NCI-H774 (cell line): Measurements from ENCODE around the gene C1QTNF6.
"Not testable (repeated sequence)": the region's sequence is repeated elsewhere in the genome, so short reads cannot be mapped to it uniquely, and the experiment has no call there.

Experiments used
- DNase-seq: peaks from one replicate; lab custom pipeline; 2025; lab: John Stamatoyannopoulos, UW

The C1QTNF6 gene

GRCh38 chr22:37187891-37188761, at the start of gene C1QTNF6:
Gene C1QTNF6 (minus strand): TSS chr22:37188247. CDS start chr22:37188213, 34 bp downstream.
- no peak for DNase-seq

- DNase-seq = no peak
These were observed 48.0 kb upstream of the C1QTNF6 start for GRCh38 chr22:37235897-37236607.

- DNase-seq = no peak
These were observed 47.0 kb upstream of the C1QTNF6 start for GRCh38 chr22:37234736-37235711.

DNA sequence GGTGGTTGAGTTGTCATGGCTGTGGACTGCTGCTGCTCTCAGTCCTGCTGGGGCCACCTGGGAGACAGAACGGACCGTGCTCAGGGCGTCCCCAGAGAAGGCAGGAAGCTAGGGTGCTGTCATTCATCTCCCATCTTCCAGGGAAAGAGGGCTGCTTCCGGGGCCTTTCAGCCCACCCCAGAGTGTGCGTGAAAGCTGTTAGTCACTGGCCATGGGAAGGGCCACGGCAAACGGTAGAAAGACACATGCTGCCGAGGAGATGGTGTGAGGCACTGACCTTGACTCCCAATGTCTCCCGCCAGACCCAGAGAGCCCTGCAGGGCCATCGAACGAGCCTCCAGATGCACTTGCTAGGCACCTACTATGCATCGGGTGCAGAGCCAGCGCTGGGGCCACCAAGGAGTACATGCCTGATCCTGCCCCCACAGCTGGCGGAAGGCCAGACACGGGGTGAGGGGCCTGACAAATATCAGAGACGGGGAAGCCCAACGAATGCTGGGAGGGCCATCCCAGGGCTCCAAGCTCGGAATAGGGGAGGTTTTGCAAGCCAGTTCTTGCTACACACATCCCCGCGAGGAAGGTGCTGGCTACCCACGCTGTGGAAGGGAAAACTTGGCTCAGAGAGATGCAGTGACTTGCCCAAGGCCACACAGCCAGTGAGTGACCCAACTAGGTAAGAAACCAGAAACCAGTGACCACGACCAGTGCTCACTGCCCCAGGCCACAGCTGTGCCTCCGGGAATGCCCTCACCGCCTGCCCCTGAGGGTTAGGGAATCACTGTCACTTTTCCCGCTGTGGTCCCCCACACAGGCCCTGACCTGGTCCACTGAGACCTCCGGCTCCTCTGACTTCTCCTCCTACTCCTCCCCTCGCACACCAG, 45.9 kb upstream of the C1QTNF6 start:
- DNase-seq = no peak

DNA sequence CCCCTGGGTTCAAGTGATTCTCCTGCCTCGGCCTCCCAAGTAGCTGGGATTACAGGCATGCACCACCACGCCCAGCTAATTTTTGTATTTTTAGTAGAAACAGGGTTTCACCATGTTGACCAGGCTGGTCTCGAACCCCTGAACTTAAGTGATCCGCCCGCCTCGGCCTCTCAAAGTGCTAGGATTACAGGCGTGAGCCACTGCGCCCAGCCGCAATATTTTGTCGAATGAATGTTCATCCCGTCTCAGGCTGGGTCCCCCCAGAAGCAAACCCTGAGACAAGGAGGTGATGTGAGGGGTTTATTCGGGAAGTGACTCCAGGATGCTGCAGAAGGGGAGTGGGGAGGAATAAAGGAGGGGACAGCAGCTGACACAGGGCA, 45.3 kb upstream of the C1QTNF6 start:
- DNase-seq = not testable (repeated sequence)

DNA sequence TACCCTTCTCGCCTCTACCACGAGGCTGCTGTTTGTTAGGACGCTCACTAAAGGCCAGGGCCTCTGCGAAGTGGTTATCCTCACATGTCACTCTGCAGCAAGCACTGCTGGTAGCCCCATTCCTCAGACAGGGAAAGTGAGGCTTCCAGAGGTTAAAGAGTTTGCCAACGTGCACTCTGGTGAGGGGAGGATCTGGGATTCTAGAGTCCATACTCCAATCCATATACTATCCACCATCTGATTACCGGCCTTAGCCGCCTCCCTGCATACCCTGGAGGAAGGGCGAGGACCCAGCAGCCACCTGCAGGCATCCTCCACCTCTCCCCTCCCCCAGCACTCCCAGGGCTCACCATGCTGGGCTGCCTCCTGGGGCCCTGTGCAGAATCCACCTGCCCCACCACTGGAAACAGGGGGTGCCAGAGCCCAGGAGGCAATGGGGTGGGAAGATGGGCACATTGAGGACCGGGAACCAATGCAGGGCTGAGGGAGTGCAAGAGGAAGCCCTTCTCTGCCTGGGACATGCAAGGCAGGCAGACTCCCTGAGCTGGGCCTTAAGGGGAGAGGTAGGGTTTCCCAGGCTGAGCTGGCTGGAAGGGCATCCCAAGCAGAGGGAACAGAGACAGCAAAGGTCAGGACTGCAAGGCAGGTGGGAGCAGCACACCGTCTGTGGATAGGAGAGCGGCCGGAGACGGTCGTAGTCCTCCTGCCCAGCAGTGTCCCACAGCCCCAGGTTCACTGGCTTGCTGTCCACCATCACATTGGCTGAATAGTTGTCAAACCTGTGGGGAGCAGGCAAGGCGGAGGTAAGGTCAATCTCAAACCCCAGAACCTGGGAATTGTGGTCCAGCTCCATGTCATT, 44.3 kb upstream of the C1QTNF6 start:
- DNase-seq = no peak

GRCh38 chr22:37231406-37232139, 43.5 kb upstream of the C1QTNF6 start:
- DNase-seq = no peak

DNA sequence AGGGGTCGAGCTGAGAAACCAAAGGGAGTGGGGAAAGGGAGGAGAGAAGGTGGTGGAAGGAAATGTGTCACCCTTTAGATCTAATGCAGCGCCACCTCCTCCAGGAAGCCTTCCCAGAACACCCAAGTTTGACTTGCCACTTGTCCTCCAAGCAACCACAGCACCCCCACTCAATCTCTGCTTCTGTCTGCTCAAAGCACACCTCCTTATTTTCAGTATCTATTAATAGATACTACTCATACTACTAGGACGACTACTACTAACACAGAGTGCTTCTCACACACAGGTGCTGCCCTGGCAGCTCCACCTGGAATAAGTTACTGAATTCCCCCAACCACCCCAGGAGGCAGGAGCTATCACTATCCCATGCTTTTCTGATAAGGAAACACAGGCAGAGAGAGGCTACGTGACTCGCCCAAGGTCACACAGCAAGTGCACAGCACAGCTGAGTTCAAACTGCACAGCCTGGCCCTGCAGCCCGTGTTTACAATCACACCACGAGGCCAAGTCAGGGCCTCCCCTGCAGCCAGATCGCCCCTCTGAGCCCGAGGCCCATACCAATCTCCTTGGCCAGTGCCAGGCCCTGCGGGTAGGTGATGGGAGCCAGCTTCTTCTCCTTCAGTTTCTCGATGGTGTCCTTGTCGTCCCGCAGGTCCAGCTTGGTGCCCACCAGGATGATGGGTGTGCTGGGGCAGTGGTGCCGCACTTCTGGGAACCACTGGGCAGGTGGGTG, 42.8 kb upstream of the C1QTNF6 start:
- DNase-seq = no peak

DNA sequence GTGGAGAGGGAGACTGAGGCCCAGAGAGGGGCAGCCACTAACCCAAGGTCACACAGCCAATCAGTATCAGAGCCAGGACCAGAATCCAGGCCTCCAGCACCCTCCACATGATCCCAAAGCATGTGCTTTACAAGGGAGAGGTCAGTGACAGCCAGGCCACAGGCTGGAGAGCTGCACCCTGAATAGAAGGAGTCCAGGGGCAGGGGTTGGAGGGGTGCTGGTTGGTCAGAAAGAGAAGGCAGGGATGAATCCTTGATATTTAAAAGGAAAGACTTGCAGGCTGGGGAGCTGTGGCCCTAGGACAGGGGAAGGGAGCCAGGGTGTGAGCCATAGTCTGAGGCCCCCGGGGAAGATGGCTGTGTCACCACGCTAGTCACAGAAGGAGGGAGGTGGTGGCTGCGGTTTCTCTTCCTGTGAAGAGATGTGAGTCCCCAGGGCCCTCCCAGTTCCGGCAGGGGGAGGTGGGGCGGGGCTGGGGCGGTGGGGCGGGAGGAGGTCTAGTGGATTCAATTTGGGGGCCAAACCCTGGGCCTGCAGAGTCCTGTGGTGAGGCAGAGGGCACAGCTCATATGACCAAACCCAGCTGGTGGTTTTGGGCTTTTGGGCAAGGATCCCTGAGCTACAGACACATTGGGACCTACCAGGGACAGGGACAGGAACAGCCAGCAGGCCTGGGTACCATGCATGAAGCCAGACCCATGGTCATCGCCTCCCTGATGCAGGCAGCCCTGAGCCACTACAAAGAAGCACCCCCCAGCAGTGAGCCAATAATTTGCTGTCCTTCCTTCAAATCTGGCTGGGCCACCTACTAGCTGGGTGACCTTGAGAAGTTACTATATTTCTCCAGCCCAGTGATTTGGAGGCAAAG, 42.0 kb upstream of the C1QTNF6 start:
- no peak for DNase-seq

DNA sequence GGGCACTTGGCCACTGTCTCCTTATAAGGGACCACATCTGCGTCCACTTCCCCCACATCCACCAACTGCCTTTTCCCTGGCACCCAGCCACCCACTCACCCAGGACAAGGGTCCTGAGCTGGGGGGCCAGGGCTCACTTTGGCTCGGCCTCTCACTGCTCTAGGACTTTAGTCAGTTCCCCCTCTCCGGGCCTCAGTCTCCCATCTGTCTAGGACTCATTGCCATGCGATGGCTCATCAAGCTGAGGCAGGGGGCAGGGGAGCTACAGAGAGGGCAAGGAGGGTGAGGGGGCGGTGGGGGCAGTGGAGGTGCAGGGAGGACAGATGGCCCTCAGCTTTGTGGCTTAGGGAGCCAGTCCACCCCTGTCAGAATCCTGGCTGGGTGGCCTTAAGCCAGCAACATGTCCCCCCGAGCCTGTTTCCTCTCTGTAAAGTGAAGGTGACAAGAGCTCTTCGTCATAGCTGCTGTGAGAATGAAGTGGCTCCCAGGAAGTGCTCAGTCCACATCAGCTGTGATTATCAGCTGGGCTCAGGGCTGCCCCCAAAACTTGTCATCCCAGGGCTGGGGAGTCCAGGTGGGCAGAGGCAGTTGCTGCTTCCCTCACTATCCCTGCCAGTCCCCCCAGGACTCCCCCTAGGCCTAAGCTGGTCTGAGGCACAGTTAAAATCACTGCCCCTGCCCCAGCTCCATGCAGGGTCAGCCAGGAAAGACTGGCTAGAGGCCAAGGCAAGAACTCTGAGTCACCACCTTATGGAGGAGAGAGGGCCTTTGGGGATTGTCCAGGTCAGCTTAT, 41.2 kb upstream of the C1QTNF6 start:
- DNase-seq = no peak

DNA sequence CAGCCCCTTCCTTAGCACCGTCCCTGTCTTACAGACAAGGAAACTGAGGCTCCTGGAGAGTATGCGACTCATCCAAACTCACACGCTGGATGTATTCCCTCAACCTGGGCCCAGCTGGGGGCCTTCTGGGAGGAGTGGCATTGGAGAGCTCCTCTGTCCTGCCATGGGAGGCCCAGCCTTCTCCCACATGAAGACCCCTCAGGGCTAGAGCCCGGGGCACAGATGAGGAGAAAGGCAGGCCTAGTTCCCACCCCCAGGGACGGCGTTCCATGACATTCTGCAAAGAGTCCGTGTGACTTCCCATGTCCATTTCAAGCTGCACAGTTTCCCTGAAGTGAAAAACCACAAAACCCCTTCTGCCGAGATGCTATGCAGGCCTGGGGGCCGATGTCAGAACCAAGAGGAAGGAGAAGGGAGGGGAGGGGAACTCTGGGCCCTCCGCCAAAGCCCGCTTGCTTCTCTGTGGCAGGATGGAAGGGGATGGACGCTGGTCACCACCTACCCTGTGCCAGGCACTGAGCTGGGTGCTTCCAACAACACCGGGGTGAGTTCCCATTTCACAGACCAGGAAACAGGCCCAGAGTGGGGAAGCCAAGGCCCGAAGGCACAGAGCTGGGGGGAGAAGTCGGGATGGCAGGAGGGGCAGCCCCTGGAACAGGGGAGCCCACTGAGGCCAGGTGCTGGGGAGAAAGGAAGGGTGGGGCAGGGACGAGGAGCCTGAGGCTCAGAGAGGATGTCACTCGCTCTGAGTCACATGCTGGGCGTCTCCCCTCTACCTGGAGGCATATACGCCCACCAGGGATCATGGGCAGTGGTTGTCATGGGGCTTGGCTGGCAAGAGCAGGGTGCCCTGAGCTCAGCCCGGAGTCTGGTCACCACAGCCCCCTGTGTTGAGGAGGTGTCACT, 40.3 kb upstream of the C1QTNF6 start:
- no peak for DNase-seq

GRCh38 chr22:37226514-37226913, 38.5 kb upstream of the C1QTNF6 start:
- DNase-seq = no peak

GRCh38 chr22:37226087-37226486, 38.0 kb upstream of the C1QTNF6 start:
- DNase-seq = no peak

- DNase-seq = no peak
These were observed 37.4 kb upstream of the C1QTNF6 start for GRCh38 chr22:37225481-37225880.

DNA sequence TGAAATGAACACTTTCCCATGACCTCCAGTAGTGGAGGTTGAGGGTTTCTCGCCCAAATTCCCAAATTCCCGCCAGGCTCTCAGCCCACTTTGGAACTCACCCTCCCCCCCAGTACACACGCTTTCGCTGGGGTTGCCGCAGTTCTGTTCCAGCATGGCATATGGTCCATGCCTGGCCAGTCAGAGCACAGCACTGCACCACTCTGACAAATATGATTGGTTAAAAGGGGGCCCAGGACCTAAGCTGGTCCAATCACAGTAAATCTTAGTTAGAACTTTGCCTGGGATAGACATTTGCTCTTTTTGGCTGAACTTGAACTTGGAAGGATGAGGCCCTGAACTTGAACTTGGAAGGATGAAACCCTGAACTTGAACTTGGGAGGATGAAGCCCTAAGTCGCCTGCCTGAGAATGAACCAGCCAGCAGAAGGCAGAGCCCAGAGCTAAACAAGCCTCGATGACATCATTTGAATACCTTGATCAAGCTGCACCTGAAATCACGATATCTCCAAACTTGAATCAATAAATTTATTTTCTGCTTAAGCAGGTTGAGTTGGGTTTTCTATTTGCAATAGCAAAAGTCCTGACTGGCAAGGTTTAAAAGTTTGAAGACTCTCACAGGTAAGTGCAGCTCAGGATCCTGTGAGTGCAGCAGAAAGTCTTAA, 36.8 kb upstream of the C1QTNF6 start:
- no peak for DNase-seq
